Fibroblast of villous mesenchyme (primary cell): ENCODE results near the gene TRIM3. TPM values are rescaled to one million over a fixed set of nuclear protein-coding genes. Genes with fewer than 3 reads are reported as not detected.

ENCODE experiments used
- DNase-seq: peaks from one replicate; pipeline ENCODE4 v3.0.0-alpha.2; 2010; ENCODE audit warnings: low read depth
- H3K4me3 ChIP-seq: 2 replicates; pipeline ENCODE4 v1.5.1; 2011; ENCODE audit warnings: low read depth, mild to moderate bottlenecking, low read length
- total RNA-seq: library from RNA; depleted of rRNA; stranded (reverse); fragments of >200 nt; gene quantifications from 2 replicates; pipeline ENCODE4 v1.2.3, GENCODE V29; 2012
- TF ChIP-seq, protein P1 (sequence below): IDR thresholded peaks from 2 replicates; pipeline ENCODE4 v1.5.1; 2012; ENCODE audit warnings: low read depth, mild to moderate bottlenecking, low read length; ENCODE audit not compliant: insufficient read depth

Gene TRIM3
- total RNA-seq, 1 donor, result 22.0 TPM

DNA sequence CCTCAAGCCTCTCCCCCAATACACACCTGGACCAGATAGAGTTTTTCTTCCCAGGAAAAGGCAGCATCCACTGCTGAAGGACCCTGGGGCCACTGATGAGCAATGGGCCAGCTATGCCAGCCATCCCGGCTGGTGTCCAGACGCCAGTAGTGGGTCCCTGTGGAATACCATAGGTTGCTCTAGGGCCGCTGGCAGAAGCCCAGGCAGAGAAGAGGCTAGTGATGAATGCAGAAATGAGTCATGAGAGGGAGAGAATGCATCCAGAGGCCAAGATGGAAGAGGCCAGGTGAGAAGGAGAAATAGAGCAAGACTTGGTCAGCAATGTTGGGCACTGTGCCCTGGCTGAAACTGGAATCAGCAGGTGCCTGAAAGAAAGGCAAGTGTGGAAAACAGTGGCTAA is 41.9 kb downstream of the TRIM3 start:
- no peak for DNase-seq
- no peak overlapping the region for H3K4me3 ChIP-seq
- TF ChIP-seq, protein P1, sequence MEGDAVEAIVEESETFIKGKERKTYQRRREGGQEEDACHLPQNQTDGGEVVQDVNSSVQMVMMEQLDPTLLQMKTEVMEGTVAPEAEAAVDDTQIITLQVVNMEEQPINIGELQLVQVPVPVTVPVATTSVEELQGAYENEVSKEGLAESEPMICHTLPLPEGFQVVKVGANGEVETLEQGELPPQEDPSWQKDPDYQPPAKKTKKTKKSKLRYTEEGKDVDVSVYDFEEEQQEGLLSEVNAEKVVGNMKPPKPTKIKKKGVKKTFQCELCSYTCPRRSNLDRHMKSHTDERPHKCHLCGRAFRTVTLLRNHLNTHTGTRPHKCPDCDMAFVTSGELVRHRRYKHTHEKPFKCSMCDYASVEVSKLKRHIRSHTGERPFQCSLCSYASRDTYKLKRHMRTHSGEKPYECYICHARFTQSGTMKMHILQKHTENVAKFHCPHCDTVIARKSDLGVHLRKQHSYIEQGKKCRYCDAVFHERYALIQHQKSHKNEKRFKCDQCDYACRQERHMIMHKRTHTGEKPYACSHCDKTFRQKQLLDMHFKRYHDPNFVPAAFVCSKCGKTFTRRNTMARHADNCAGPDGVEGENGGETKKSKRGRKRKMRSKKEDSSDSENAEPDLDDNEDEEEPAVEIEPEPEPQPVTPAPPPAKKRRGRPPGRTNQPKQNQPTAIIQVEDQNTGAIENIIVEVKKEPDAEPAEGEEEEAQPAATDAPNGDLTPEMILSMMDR, result no peak

- H3K4me3 ChIP-seq, result no peak overlapping the region
- DNase-seq, result no peak
- TF ChIP-seq, protein P1, result no peak
These were observed 46.2 kb downstream of the TRIM3 start for GRCh38 chr11:6427516-6427915.

- H3K4me3 ChIP-seq, result no peak overlapping the region
- TF ChIP-seq, protein P1, result no peak
- DNase-seq, result no peak
These were observed 53.1 kb downstream of the TRIM3 start for GRCh38 chr11:6420677-6421076.

- peak within 1 kb of the TSS; percentile 78 for H3K4me3 ChIP-seq
- TF ChIP-seq, protein P1, result no peak
- peak; percentile 44 for DNase-seq
These were observed 54.6 kb downstream of the TRIM3 start, which contains the start of gene APBB1 for GRCh38 chr11:6419009-6419631. Gene APBB1 (minus strand): TSS chr11:6419094. CDS start chr11:6411347, 7,747 bp downstream.

DNA sequence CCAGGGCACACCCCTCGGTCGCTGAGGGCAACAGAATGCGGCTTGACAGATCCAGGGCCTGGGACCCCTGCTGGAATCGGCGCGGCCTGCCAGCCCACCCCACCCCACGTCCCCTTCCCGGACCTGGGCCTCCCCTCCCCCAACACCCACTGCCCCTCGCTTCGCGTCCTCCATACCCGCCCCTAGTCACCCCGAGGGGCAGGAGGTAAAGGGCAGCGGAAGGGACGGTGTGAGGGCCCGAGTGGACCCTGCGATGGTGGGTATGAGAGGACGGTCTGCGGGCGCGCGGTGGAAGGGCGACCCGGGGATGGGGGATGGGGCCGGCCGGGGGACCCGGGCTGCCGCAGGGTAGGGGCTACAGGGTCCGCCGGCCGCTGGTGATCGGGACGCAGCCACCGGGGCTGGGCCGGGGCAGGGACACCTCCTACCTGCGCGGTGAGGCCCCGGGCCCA is 55.2 kb downstream of the TRIM3 start:
- peak overlapping the region; percentile 78 for H3K4me3 ChIP-seq
- TF ChIP-seq, protein P1, result no peak
- DNase-seq, result no peak

GRCh38 chr11:6417907-6418556 is 55.7 kb downstream of the TRIM3 start:
- TF ChIP-seq, protein P1, result no peak
- H3K4me3 ChIP-seq, result peak overlapping the region; percentile 78
- DNase-seq, result no peak
